Stimulated activated CD4-positive, alpha-beta T cell treated with anti-CD3 and anti-CD28 coated beads, Interleukin-12 subunit alpha, Interleukin-12 subunit beta, amount 100 ng/mL, for 24 hours (primary cell): Measurements from ENCODE around the gene MGAT5.

Experiments used
- DNase-seq, 2 experiments: peaks; one replicate each; pipeline ENCODE4 v3.0.0-alpha.2; 2020; ENCODE audit warnings: low read depth in 2 of 2

Gene MGAT5

DNA sequence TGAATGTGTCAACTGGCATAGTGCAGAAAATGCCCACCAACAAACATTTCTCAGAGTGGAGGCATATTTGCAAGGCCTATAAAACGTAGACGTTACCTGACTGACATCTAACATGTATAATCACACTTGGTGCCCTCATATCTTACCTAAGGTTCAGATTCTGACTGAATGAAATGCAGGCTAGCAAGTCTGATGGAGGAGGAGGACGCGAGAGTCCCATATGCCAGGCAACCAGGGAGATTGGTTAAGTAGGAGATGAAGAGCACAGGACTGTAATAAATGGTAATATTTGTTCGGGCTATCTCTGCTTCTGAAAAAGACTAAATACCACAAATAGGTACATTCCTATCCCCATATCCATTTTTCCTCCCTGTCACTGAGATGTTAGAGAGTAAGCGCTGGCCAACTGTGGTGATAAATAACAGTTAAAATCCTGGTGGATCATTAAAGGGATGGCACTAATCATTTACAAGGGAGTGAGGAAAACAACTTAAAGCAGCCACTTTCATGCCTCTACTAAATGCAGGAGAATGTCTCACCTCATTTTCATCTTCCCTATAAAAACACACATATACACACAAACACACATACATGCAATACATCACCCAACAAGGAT lies 247.7 kb downstream of the MGAT5 start:
- DNase-seq, result no peak

DNA sequence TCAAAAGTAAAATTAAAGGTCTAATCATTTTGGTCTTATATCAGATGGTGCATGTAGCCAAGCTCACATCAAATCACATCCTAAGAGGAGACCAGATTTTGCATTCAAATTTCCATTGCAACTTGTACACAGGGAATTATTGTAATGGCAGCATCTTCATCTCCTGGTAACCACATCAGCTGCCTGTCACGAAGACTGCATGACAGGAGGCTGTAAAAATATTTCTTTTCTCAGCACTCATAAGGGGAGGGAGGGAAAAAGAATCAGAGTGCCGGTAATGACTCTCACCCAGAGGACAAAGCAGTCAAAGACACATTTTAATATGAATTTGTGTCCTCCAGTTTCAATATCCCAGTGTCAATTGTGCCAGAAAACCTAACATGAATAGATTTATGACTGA lies 248.2 kb downstream of the MGAT5 start:
- no peak for DNase-seq
